Ishikawa (cell line): ENCODE measurements around the gene GTPBP3.

ENCODE experiments used
- MAX ChIP-seq: IDR thresholded peaks from 2 replicates; pipeline ENCODE4 v1.6.1; 2012
- TCF12 ChIP-seq: IDR thresholded peaks from 2 replicates; pipeline ENCODE4 v1.6.1; 2012; ENCODE audit warnings: low read depth

Gene GTPBP3

GRCh38 chr19:17391371-17392151 is 54.2 kb downstream of the GTPBP3 start:
- TF ChIP-seq MAX (peak; percentile 52; the same call in 1 of the 2 replicates), TCF12 (no peak)
